ENCODE measurements around the gene KIF1A.

KIF1A gene

GRCh38 chr2:240736281-240737250, 83.5 kb downstream of the KIF1A start:
- in situ Hi-C loops (cut with MboI; ENCODE audit: low sequenced_read_pairs) = no loop called here

DNA sequence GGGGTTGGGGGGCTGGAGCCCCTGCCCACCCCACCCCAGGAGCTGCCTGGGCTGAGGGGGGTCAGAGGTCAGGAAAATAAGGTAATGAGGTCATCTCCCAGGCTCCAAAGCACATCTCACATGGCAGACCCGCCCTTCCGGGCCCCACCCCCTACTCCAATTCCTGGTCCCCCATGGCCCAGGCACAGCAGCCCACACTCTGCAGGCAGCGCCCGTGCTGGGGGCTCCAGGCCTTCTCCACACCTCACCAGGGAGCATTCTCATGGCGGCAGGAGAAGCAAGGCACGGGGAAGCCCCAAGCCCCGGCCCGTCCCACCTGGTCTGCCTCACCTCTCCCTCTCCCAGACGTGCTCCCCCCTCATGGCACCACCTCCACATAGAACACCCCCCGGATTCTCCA, 84.5 kb downstream of the KIF1A start:
- in situ Hi-C loops (cut with MboI; ENCODE audit: low sequenced_read_pairs) = no loop called here

DNA sequence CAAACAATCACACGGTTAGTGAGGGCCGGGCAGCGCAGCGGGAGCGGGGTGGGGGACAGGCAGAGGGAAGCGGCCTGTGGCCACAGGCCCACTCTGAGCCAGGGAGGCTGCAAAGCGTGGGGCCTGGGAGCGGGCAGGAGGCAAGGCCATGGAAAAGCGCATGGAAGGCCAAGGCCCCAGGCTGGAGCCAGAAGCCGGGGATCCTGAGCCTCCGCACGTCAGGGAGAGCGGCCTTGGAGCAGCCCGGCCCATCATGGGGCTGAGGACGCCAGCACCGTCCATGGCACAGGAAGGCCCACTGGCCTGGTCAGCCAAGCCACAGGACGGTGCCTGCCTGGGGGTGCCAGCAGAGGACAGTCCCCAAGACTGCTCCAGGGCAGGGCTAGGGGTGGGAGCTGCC, 85.3 kb downstream of the KIF1A start:
- in situ Hi-C loops (cut with MboI; ENCODE audit: low sequenced_read_pairs) = no loop called here

GRCh38 chr2:240733803-240734495, 86.1 kb downstream of the KIF1A start:
- in situ Hi-C loops (cut with MboI; ENCODE audit: low sequenced_read_pairs) = no loop called here

GRCh38 chr2:240732911-240733622, 87.0 kb downstream of the KIF1A start:
- in situ Hi-C loops (cut with MboI; ENCODE audit: low sequenced_read_pairs) = no loop called here

- in situ Hi-C loops (cut with MboI; ENCODE audit: low sequenced_read_pairs) = no loop called here
Measured at GRCh38 chr2:240732184-240732583, 87.8 kb downstream of the KIF1A start.

DNA sequence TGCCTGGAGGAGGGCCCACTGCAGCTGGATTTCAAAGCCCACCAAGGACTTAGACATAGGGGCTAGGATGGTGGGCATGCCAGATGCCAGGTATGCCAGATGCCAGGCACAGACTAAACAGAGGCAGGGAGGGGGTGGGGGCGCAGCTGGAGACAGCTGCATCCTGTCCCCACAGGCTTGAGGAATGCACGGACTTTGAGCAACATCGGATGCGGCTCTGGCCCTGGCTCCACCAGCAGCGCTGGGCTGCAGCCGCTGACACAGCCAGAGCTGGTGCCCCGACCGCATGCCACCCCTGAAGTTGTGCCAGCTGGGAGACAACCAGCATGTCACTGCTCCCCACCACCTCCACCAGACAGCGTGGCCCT, 88.9 kb downstream of the KIF1A start:
- in situ Hi-C loops (cut with MboI; ENCODE audit: low sequenced_read_pairs) = no loop called here

- in situ Hi-C loops (cut with MboI; ENCODE audit: low sequenced_read_pairs) = no loop called here
Measured at GRCh38 chr2:240730501-240731177, 89.4 kb downstream of the KIF1A start.

- in situ Hi-C loops (cut with MboI; ENCODE audit: low sequenced_read_pairs) = no loop called here
Measured at GRCh38 chr2:240728827-240729226, 91.2 kb downstream of the KIF1A start.

DNA sequence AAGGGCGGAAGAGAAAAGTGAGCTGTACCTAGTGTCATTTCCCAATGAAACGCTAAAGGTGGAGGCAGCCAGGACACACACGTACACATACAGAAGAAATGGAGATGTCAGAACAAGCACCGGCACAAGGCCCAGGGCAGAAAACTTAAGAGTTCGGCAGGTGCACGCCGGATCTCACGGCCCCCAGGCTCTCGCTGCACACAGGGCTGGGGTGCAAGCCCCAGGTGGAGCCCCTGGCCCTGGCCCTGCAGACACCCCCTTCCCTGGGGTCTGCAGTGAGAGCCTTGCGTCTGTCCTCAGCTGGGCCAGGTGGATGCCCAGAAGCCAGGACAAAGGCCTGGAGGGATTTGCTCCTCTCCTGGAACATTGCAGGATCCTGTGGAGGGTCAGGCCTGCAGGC, 91.7 kb downstream of the KIF1A start:
- in situ Hi-C loops (cut with MboI; ENCODE audit: low sequenced_read_pairs) = no loop called here

- in situ Hi-C loops (cut with MboI; ENCODE audit: low sequenced_read_pairs) = no loop called here
Measured at GRCh38 chr2:240727913-240728312, 92.1 kb downstream of the KIF1A start.

DNA sequence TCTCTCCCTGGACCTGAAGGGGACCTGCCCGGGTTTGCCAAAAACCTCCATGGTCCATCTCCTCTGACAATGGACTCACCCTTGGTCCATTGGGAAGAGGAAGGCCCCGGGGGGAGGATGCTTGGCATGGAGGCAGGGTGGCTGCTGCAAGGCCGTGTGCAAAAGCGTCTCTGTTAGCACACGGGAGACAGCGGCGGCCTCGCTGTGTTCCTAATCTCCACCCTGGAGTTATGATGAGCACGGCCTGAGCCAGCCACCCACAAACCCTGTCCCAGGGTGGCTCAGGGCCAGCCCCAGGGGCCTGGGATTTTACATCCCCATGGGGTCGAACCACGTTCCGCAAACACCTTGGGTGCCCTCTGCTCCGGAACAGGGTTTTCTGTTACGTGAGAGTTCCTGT, 92.6 kb downstream of the KIF1A start:
- in situ Hi-C loops (cut with MboI; ENCODE audit: low sequenced_read_pairs) = no loop called here

- in situ Hi-C loops (cut with MboI; ENCODE audit: low sequenced_read_pairs) = no loop called here
Measured at GRCh38 chr2:240726876-240727275, 93.1 kb downstream of the KIF1A start.

- in situ Hi-C loops (cut with MboI; ENCODE audit: low sequenced_read_pairs) = no loop called here
Measured at GRCh38 chr2:240725671-240726070, 94.3 kb downstream of the KIF1A start.

DNA sequence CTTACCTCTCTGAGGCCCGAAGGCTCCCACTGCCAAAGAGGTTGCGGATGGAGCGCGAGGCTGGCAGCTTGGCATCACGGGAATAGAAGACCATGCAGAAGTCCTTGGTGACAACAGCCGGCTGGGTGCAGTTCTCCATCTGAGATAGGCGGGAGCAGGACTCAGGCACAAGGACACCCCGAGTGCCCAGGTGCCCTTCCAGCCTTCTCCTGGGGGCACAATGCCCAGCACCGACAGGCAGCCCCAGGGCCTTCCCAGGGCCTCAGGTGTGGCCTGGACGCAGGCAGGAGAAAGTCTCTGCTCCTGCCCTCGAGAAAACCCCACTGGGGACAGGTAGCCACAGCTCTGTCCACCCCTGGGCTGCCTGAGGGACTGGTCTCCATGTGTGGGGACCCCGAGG, 94.8 kb downstream of the KIF1A start:
- in situ Hi-C loops (cut with MboI; ENCODE audit: low sequenced_read_pairs) = no loop called here

DNA sequence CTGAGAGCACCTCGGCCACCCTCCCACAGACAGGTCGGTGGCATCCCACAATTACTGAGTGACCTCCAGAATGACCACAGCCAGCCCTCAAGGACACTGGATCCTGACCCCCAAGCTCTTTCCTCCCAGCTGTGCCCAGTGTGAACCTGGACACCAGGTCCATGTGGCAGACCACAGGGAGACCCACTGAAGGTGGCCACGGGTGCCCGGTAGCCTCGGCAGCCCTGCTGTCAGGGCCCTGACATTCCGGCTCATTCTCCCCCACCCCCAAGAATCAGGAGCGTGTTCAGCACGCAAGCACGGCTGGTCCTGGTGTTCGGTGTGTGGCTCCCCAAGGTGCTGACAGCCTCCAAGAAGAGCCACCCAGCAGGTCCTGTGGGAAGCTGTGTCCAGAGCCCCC, 95.6 kb downstream of the KIF1A start:
- in situ Hi-C loops (cut with MboI; ENCODE audit: low sequenced_read_pairs) = no loop called here

DNA sequence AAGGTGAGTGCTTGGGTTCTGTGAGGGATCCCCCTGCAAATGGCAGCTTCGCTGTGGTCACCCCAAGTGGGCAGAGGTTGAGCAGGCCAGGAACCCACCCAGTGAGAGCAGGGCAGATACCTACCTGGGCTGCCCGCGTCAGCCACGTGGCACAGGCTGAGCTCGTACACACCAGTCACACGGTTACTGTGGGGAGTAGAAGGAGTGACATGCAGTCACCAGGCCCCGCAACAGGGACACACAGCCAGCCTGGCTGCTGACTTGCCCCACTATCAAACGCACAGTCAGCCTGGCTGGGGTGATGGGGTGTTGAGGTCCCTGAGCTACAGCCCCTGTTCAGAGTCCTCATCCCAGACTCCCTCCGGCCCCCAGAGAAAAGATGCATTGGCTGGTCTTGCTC, 96.2 kb downstream of the KIF1A start:
- in situ Hi-C loops (cut with MboI; ENCODE audit: low sequenced_read_pairs) = no loop called here

DNA sequence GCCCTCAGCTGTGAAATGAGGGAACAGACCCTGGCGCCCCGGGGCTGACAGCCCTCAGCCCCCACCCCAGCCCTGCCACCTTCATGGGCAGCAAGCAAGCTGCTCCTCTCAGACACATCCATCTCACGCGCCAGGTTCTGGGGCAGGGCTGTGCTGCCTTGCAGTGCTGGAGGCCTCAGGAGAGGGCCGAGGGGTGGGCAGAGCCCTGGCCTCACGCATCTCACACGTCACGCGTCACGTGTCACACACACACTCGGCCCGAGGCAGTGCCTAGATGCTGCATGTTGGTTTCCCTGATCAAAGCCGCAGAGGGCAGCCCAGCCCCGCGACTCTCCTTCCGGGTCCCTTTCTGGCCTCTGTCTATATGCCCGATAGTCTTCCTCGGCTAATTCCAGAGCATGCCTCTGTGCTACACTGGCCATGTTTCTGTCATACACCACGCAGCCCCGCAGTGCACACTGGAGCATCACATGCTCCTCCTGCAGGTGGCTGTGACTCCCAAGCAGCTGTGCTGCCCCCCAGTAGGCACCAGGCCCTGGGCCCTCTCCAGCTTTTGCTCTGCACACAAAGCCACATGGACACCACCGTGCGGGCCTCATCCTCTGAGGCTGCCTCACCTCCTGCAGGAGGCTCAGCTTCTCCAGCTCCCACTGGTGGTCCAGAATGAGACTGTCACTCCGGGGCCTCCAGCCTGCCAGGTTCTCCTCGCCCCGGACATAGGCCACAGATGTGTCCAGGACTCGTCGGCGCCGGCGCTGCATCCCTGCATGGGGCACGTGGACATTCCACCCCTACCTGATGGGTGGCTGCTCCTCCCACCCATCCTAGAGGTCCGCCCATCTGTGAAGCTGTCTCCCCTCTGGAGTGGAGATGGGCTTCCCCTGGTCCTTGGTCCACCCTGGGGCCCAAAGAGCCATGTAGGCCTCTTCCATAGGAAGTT, 97.0 kb downstream of the KIF1A start:
- in situ Hi-C loops (cut with MboI; ENCODE audit: low sequenced_read_pairs) = no loop called here

- in situ Hi-C loops (cut with MboI; ENCODE audit: low sequenced_read_pairs) = no loop called here
Measured at GRCh38 chr2:240722376-240722775, 97.6 kb downstream of the KIF1A start.

- in situ Hi-C loops (cut with MboI; ENCODE audit: low sequenced_read_pairs) = no loop called here
Measured at GRCh38 chr2:240721596-240722180, 98.3 kb downstream of the KIF1A start.

Measured in hTERT RPE-1 (cell line).